ENCODE measurements around the gene C2orf49.
A peak's percentile ranks its signal among the peaks of the same experiment; 100 is the strongest.

Gene C2orf49

GRCh38 chr2:105358593-105358992 is 21.3 kb downstream of the C2orf49 start:
- FAIRE-seq (no peak), DNase-seq (ENCODE audit: insufficient read length, low spot score) (no peak)

GRCh38 chr2:105361102-105361889 is 24.0 kb downstream of the C2orf49 start:
- FAIRE-seq = no peak
- DNase-seq (ENCODE audit: insufficient read length, low spot score) = no peak

GRCh38 chr2:105362862-105363591 is 25.7 kb downstream of the C2orf49 start:
- no peak for FAIRE-seq
- no peak for DNase-seq (ENCODE audit: insufficient read length, low spot score)

GRCh38 chr2:105364436-105365139 is 27.2 kb downstream of the C2orf49 start:
- DNase-seq (ENCODE audit: insufficient read length, low spot score) = no peak
- FAIRE-seq = no peak

- FAIRE-seq = no peak
- no peak for DNase-seq (ENCODE audit: insufficient read length, low spot score)
These were observed 27.9 kb downstream of the C2orf49 start for GRCh38 chr2:105365206-105365605.

GRCh38 chr2:105368759-105369408 is 31.5 kb downstream of the C2orf49 start:
- DNase-seq (ENCODE audit: insufficient read length, low spot score) (no peak), FAIRE-seq (no peak)

- DNase-seq (ENCODE audit: insufficient read length, low spot score) = peak; percentile 56
- peak; percentile 77 for FAIRE-seq
These were observed 32.7 kb downstream of the C2orf49 start for GRCh38 chr2:105369777-105370690.

GRCh38 chr2:105371156-105371555 is 33.8 kb downstream of the C2orf49 start:
- DNase-seq (ENCODE audit: insufficient read length, low spot score) (no peak), FAIRE-seq (no peak)

GRCh38 chr2:105371810-105372209 is 34.5 kb downstream of the C2orf49 start:
- FAIRE-seq (no peak), DNase-seq (ENCODE audit: insufficient read length, low spot score) (no peak)

- FAIRE-seq = no peak
These were observed 36.0 kb downstream of the C2orf49 start for GRCh38 chr2:105373344-105373781.

GRCh38 chr2:105373895-105374401 is 36.6 kb downstream of the C2orf49 start:
- no peak for DNase-seq (ENCODE audit: insufficient read length, low spot score)
- FAIRE-seq = no peak

More at GRCh38 chr2:105373344-105373781, 36.0 kb downstream of the C2orf49 start:
- DNase-seq (ENCODE audit: insufficient read length, low spot score) = no peak

GRCh38 chr2:105375001-105375561 is 37.7 kb downstream of the C2orf49 start:
- FAIRE-seq = no peak
- DNase-seq (ENCODE audit: insufficient read length, low spot score) = no peak

GRCh38 chr2:105376010-105376409 is 38.7 kb downstream of the C2orf49 start:
- no peak for DNase-seq (ENCODE audit: insufficient read length, low spot score)
- FAIRE-seq = no peak

- FAIRE-seq (no peak), DNase-seq (ENCODE audit: insufficient read length, low spot score) (no peak)
These were observed 39.5 kb downstream of the C2orf49 start for GRCh38 chr2:105376789-105377240.

- no peak for DNase-seq (ENCODE audit: insufficient read length, low spot score)
- FAIRE-seq = no peak
These were observed 40.5 kb downstream of the C2orf49 start for GRCh38 chr2:105377871-105378270.

- FAIRE-seq (no peak), DNase-seq (ENCODE audit: insufficient read length, low spot score) (no peak)
These were observed 41.0 kb downstream of the C2orf49 start for GRCh38 chr2:105378276-105378840.

GRCh38 chr2:105378921-105379383 is 41.6 kb downstream of the C2orf49 start:
- DNase-seq (ENCODE audit: insufficient read length, low spot score) = no peak
- FAIRE-seq = no peak

GRCh38 chr2:105379741-105380186 is 42.4 kb downstream of the C2orf49 start:
- DNase-seq (ENCODE audit: insufficient read length, low spot score) = no peak
- no peak for FAIRE-seq

Measured in HTR-8/SVneo (cell line).